H9 (cell line): ENCODE data around the gene BRSK2. TPM values are rescaled to one million over a fixed set of nuclear protein-coding genes. Genes with fewer than 3 reads are reported as not detected.

Source experiments
- DNase-seq: peaks from one replicate; pipeline ENCODE4 v3.0.0-alpha.2; 2017
- H2AFZ ChIP-seq: one replicate; pipeline ENCODE4 v1.6.1; 2013; ENCODE audit warnings: mild to moderate bottlenecking, low read length, control low read depth, moderate library complexity
- H2AK5ac ChIP-seq: 2 replicates; pipeline ENCODE4 v1.6.1; 2013; ENCODE audit warnings: low read length, control low read depth, mixed read lengths; ENCODE audit not compliant: insufficient read length
- H2BK120ac ChIP-seq: one replicate; pipeline ENCODE4 v1.6.1; 2013; ENCODE audit warnings: low read depth, mild to moderate bottlenecking, low read length, control low read depth, inconsistent platforms; ENCODE audit not compliant: poor library complexity, severe bottlenecking
- H2BK12ac ChIP-seq: 2 replicates; pipeline ENCODE4 v1.6.1; 2013; ENCODE audit warnings: low read length, control low read depth, mixed read lengths, low read depth; ENCODE audit not compliant: insufficient read length
- H2BK15ac ChIP-seq: 2 replicates; pipeline ENCODE4 v1.6.1; 2013; ENCODE audit warnings: low read depth, low read length, control low read depth
- H2BK20ac ChIP-seq: one replicate; pipeline ENCODE4 v1.6.1; 2013; ENCODE audit warnings: low read depth, mild to moderate bottlenecking, low read length, control low read depth, inconsistent platforms; ENCODE audit not compliant: poor library complexity, severe bottlenecking
- H2BK5ac ChIP-seq: 2 replicates; pipeline ENCODE4 v1.6.1; 2013; ENCODE audit warnings: low read length, control low read depth, mixed read lengths; ENCODE audit not compliant: insufficient read length
- H3K14ac ChIP-seq: 2 replicates; pipeline ENCODE4 v1.6.1; 2013; ENCODE audit warnings: low read length, control low read depth; ENCODE audit not compliant: insufficient read depth
- H3K18ac ChIP-seq: 2 replicates; pipeline ENCODE4 v1.6.1; 2013; ENCODE audit warnings: low read depth, mild to moderate bottlenecking, mixed read lengths, low read length, control low read depth; ENCODE audit not compliant: insufficient read length
- H3K23ac ChIP-seq: 2 replicates; pipeline ENCODE4 v1.6.1; 2013; ENCODE audit warnings: low read length, control low read depth, mixed read lengths, low read depth; ENCODE audit not compliant: insufficient read length
- H3K23me2 ChIP-seq: 2 replicates; pipeline ENCODE4 v1.6.1; 2013; ENCODE audit warnings: low read depth, mild to moderate bottlenecking, mixed read lengths, low read length, control low read depth; ENCODE audit not compliant: insufficient read length, poor library complexity, severe bottlenecking
- H3K27ac ChIP-seq: 2 replicates; pipeline ENCODE4 v1.5.1; 2013; ENCODE audit warnings: low read length, control low read depth, mixed read lengths, low read depth; ENCODE audit not compliant: insufficient read length
- H3K27me3 ChIP-seq: 2 replicates; pipeline ENCODE4 v1.6.1; 2013; ENCODE audit warnings: low read length, control low read depth, inconsistent platforms; ENCODE audit not compliant: insufficient read depth
- H3K4ac ChIP-seq: 2 replicates; pipeline ENCODE4 v1.6.1; 2013; ENCODE audit warnings: low read depth, mild to moderate bottlenecking, control low read depth, inconsistent platforms, low read length, moderate library complexity
- H3K4me1 ChIP-seq: 2 replicates; pipeline ENCODE4 v1.6.1; 2013; ENCODE audit warnings: low read length, control low read depth, inconsistent platforms; ENCODE audit not compliant: insufficient read depth
- H3K4me2 ChIP-seq: 2 replicates; pipeline ENCODE4 v1.6.1; 2013; ENCODE audit warnings: low read length, control low read depth, mixed read lengths; ENCODE audit not compliant: insufficient read length, insufficient read depth
- H3K56ac ChIP-seq: 2 replicates; pipeline ENCODE4 v1.6.1; 2013; ENCODE audit warnings: low read depth, mild to moderate bottlenecking, mixed read lengths, low read length, control low read depth; ENCODE audit not compliant: insufficient read length
- H3K79me1 ChIP-seq: 2 replicates; pipeline ENCODE4 v1.6.1; 2013; ENCODE audit warnings: low read depth, mild to moderate bottlenecking, moderate library complexity, low read length, control low read depth, inconsistent platforms; ENCODE audit not compliant: insufficient read depth, poor library complexity, severe bottlenecking
- H3K79me2 ChIP-seq: 2 replicates; pipeline ENCODE4 v1.6.1; 2013; ENCODE audit warnings: low read length, control low read depth, inconsistent platforms; ENCODE audit not compliant: insufficient read depth
- H3K9ac ChIP-seq: 2 replicates; pipeline ENCODE4 v1.6.1; 2013; ENCODE audit warnings: low read length, control low read depth, mixed read lengths; ENCODE audit not compliant: insufficient read length; ENCODE audit errors: extremely low read depth
- H3K9me3 ChIP-seq: one replicate; pipeline ENCODE4 v1.6.1; 2013; ENCODE audit warnings: low read depth, low read length, inconsistent platforms; ENCODE audit not compliant: control insufficient read depth
- H3T11ph ChIP-seq: one replicate; pipeline ENCODE4 v1.6.1; 2013; ENCODE audit warnings: mild to moderate bottlenecking, low read length, control low read depth, inconsistent platforms
- H4K20me1 ChIP-seq: one replicate; pipeline ENCODE4 v1.6.1; 2013; ENCODE audit not compliant: control insufficient read depth, insufficient read length, insufficient read depth
- H4K5ac ChIP-seq: 2 replicates; pipeline ENCODE4 v1.6.1; 2013; ENCODE audit warnings: low read depth, mild to moderate bottlenecking, mixed read lengths, low read length, control low read depth; ENCODE audit not compliant: insufficient read length
- H4K8ac ChIP-seq: replicated peaks from 2 replicates; pipeline ENCODE4 v1.6.1; 2013; ENCODE audit warnings: low read length, control low read depth, mixed read lengths, low read depth; ENCODE audit not compliant: insufficient read length
- H4K91ac ChIP-seq: 2 replicates; pipeline ENCODE4 v1.6.1; 2013; ENCODE audit warnings: low read depth, mild to moderate bottlenecking, moderate library complexity, mixed read lengths, low read length, control low read depth; ENCODE audit not compliant: insufficient read length
- H3K27ac Mint-ChIP-seq, 3 experiments: 2 replicates in 2 of 3; 3 replicates in 1 of 3; pipeline ENCODE4 v1.8.0; 2020 to 2021; ENCODE audit warnings: mixed read lengths in 3 of 3, mild to moderate bottlenecking in 1 of 3, moderate library complexity in 1 of 3
- H3K27me3 Mint-ChIP-seq: 2 replicates; pipeline ENCODE4 v1.8.0; 2021; ENCODE audit warnings: low read depth, mild to moderate bottlenecking, moderate library complexity, mixed read lengths
- H3K36me3 Mint-ChIP-seq, 3 experiments: 2 replicates in 2 of 3; 3 replicates in 1 of 3; pipeline ENCODE4 v1.8.0; 2020 to 2021; ENCODE audit warnings: low read depth in 3 of 3, mixed read lengths in 3 of 3; ENCODE audit not compliant: insufficient read depth in 1 of 3
- H3K4me1 Mint-ChIP-seq, 2 experiments: 2 replicates each; pipeline ENCODE4 v1.8.0; 2020; ENCODE audit warnings: mixed read lengths in 2 of 2
- H3K4me3 Mint-ChIP-seq, 2 experiments: 2 replicates in 1 of 2; 3 replicates in 1 of 2; pipeline ENCODE4 v1.8.0; 2020 to 2021; ENCODE audit warnings: mild to moderate bottlenecking in 2 of 2, mixed read lengths in 2 of 2, moderate library complexity in 1 of 2
- H3K9me3 Mint-ChIP-seq, 2 experiments: 2 replicates in 1 of 2; 3 replicates in 1 of 2; pipeline ENCODE4 v1.8.0; 2020; ENCODE audit warnings: mild to moderate bottlenecking in 2 of 2, mixed read lengths in 2 of 2, moderate library complexity in 1 of 2
- CTCF ChIP-seq: fragments of 200-600 bp; sonication (generic); conservative IDR thresholded peaks from 3 replicates; pipeline ENCODE4 v1.8.0; 2021; ENCODE audit warnings: antibody characterized with exemption, mild to moderate bottlenecking
- WGBS: extraction: QIAGEN DNeasy Blood & Tissue Kit; methylation state at CpG from one replicate; pipeline ENCODE4 v1.1.7; 2013; ENCODE audit warnings: missing lambda C conversion rate, low lambda C conversion rate, mixed read lengths; ENCODE audit not compliant: insufficient read length; ENCODE audit errors: extremely low coverage; 5-methylcytosine and 5-hydroxymethylcytosine counted together
- total RNA-seq: library from RNA; stranded (reverse); gene quantifications from 2 replicates; pipeline ENCODE4 v1.2.1, GENCODE V29; 2021

Gene BRSK2
- total RNA-seq, 1 experiment from 2014 or later: 28.4 TPM

- H3T11ph ChIP-seq: no peak overlapping the region
- H2AK5ac ChIP-seq: no peak overlapping the region
- no peak overlapping the region for H3K4ac ChIP-seq
- H3K27me3 ChIP-seq: no peaks in the 10 kb centered on the region
- H3K9ac ChIP-seq: no peak overlapping the region
- Mint-ChIP-seq H3K4me1 (no peaks in the 10 kb centered on the region), H3K36me3 (peaks cover 17 to 25% (median 18%) of the 10 kb centered on the region in 3 experiments), H3K27ac (no peak overlapping the region), H3K27me3 (peaks cover 6% of the 10 kb centered on the region), H3K4me3 (no peak overlapping the region), H3K9me3 (peaks cover 26 to 35% of the 10 kb centered on the region in 2 experiments)
- H2BK20ac ChIP-seq: no peak overlapping the region
- H3K4me2 ChIP-seq: no peak overlapping the region
- H3K79me2 ChIP-seq: peaks cover 3% of the 10 kb centered on the region; the same call in 1 of the 2 replicates
- DNase-seq: no peak
- no peak overlapping the region for H4K5ac ChIP-seq
- H2BK12ac ChIP-seq: no peak overlapping the region
- H2BK120ac ChIP-seq: no peak overlapping the region
- peaks cover 13% of the 10 kb centered on the region for H3K9me3 ChIP-seq
- no peak overlapping the region for H3K18ac ChIP-seq
- H3K14ac ChIP-seq: no peak overlapping the region
- no peaks in the 10 kb centered on the region for H3K4me1 ChIP-seq
- no peak overlapping the region for H2BK5ac ChIP-seq
- no peak overlapping the region for H3K56ac ChIP-seq
- peaks cover 4% of the 10 kb centered on the region for H3K79me1 ChIP-seq
- no peak for TF ChIP-seq CTCF
- H4K20me1 ChIP-seq: no peaks in the 10 kb centered on the region
- H3K23ac ChIP-seq: no peak overlapping the region
- no peak overlapping the region for H3K27ac ChIP-seq
- H3K23me2 ChIP-seq: no peaks in the 10 kb centered on the region
- H2BK15ac ChIP-seq: no peak overlapping the region
- H2AFZ ChIP-seq: no peak overlapping the region
- no peak overlapping the region for H4K91ac ChIP-seq
- WGBS: no CpG with 5 or more reads among the region's 11 CpGs
- H4K8ac ChIP-seq: no peak overlapping the region
These were observed 31.6 kb downstream of the BRSK2 start for GRCh38 chr11:1421291-1421690.
